H1 (cell line): ENCODE data around the gene WDR45B. TPM values are rescaled to one million over a fixed set of nuclear protein-coding genes. Genes with fewer than 3 reads are reported as not detected.

Experiments used
- CTCF ChIA-PET: fragments of 300-600 bp; sonication (Branson Sonifier 250); formaldehyde crosslinking; loops from one replicate; lab custom pipeline; 2021; ENCODE audit not compliant: partially characterized antibody; lab: Charles Lee
- POLR2A ChIA-PET: fragments of 300-600 bp; sonication (Branson Sonifier 250); formaldehyde crosslinking; loops from one replicate; lab custom pipeline; 2021; ENCODE audit warnings: inconsistent platforms; ENCODE audit not compliant: partially characterized antibody; lab: Charles Lee
- DNase-seq, 2 experiments: peaks; one replicate each; pipeline versions ENCODE4 v3.0.0 to v3.0.0-alpha.2; 2010 to 2022; ENCODE audit warnings: low spot score in 2 of 2, low read depth in 1 of 2, mixed read lengths in 1 of 2
- FAIRE-seq: peaks from 2 replicates; lab custom pipeline; 2011; peaks lifted over from hg19 to GRCh38; lab: Jason Lieb, UNC
- H2AFZ ChIP-seq: 2 replicates; pipeline ENCODE4 v1.8.1; 2012; ENCODE audit warnings: low read length, inconsistent platforms
- H2AK5ac ChIP-seq: 2 replicates; pipeline ENCODE4 v1.6.1; 2013; ENCODE audit warnings: low read depth, low read length
- H2BK120ac ChIP-seq: replicated peaks from 2 replicates; pipeline ENCODE3; 2013; ENCODE audit warnings: low read depth, low read length, inconsistent platforms
- H2BK12ac ChIP-seq: 2 replicates; pipeline ENCODE4 v1.6.1; 2013; ENCODE audit warnings: low read depth, low read length
- H2BK15ac ChIP-seq: 2 replicates; pipeline ENCODE4 v1.6.1; 2013; ENCODE audit warnings: low read length
- H2BK20ac ChIP-seq: 2 replicates; pipeline ENCODE4 v1.6.1; 2013; ENCODE audit warnings: low read length
- H2BK5ac ChIP-seq: 2 replicates; pipeline ENCODE4 v1.6.1; 2013; ENCODE audit warnings: low read depth, low read length
- H3K14ac ChIP-seq: 2 replicates; pipeline ENCODE4 v1.6.1; 2013; ENCODE audit warnings: inconsistent platforms; ENCODE audit not compliant: insufficient read length
- H3K18ac ChIP-seq: 2 replicates; pipeline ENCODE4 v1.6.1; 2013; ENCODE audit warnings: low read length; ENCODE audit errors: extremely low read depth
- H3K23ac ChIP-seq: 2 replicates; pipeline ENCODE4 v1.6.1; 2013; ENCODE audit warnings: inconsistent platforms; ENCODE audit not compliant: insufficient read length
- H3K23me2 ChIP-seq: 2 replicates; pipeline ENCODE4 v1.6.1; 2013; ENCODE audit warnings: low read depth, low read length
- H3K27ac ChIP-seq: 2 replicates; pipeline ENCODE4 v1.6.1; 2011; ENCODE audit warnings: low read depth, low read length, inconsistent platforms
- H3K27me3 ChIP-seq, 4 experiments: replicated peaks in 1 of 4; 1 replicate in 1 of 4; 2 replicates in 3 of 4; pipeline versions ENCODE4 v1.6.1 to v1.8.1; 2011 to 2013; ENCODE audit warnings: low read length in 3 of 4, mild to moderate bottlenecking in 3 of 4, inconsistent platforms in 2 of 4, mixed read lengths in 2 of 4, moderate library complexity in 1 of 4; ENCODE audit not compliant: control insufficient read depth in 3 of 4, insufficient read depth in 3 of 4; ENCODE audit errors: extremely low read depth in 1 of 4
- H3K36me3 ChIP-seq, 4 experiments: 2 replicates each; pipeline versions ENCODE4 v1.6.1 to v1.8.1; 2011 to 2013; ENCODE audit warnings: mild to moderate bottlenecking in 4 of 4, low read length in 3 of 4, moderate library complexity in 2 of 4, control low read depth in 1 of 4, inconsistent platforms in 1 of 4; ENCODE audit not compliant: insufficient read depth in 4 of 4, control insufficient read depth in 2 of 4
- H3K4ac ChIP-seq: replicated peaks from 2 replicates; pipeline ENCODE3; 2013; ENCODE audit warnings: low read length, low read depth, mixed read lengths, inconsistent platforms; ENCODE audit not compliant: insufficient read length
- H3K4me1 ChIP-seq, 4 experiments: replicated peaks in 1 of 4; 1 replicate in 1 of 4; 2 replicates in 3 of 4; pipeline versions ENCODE4 v1.6.1 to v1.8.1; 2011 to 2013; ENCODE audit warnings: low read length in 3 of 4, inconsistent platforms in 2 of 4, mixed read lengths in 1 of 4; ENCODE audit not compliant: insufficient read depth in 4 of 4, control insufficient read depth in 3 of 4
- H3K4me2 ChIP-seq, 2 experiments: 2 replicates each; pipeline versions ENCODE4 v1.6.1 to v1.8.1; 2011 to 2013; ENCODE audit warnings: low read depth in 2 of 2, low read length in 2 of 2, control low read depth in 1 of 2, inconsistent platforms in 1 of 2, mild to moderate bottlenecking in 1 of 2; ENCODE audit not compliant: insufficient read depth in 1 of 2
- H3K4me3 ChIP-seq, 4 experiments: fragments of 200-600, 300-600 bp in 1 of 4; sonication (generic), shearing (Covaris generic), sonication (Bioruptor Twin) in 1 of 4; 2 replicates each; pipeline versions ENCODE4 v1.5.1 to v1.8.1; 2011 to 2016; ENCODE audit warnings: low read length in 4 of 4, low read depth in 3 of 4, control low read depth in 2 of 4, inconsistent platforms in 2 of 4, mild to moderate bottlenecking in 2 of 4, mixed read lengths in 1 of 4, moderate library complexity in 1 of 4; ENCODE audit not compliant: insufficient read depth in 2 of 4; ENCODE audit errors: extremely low read depth in 1 of 4
- H3K56ac ChIP-seq: replicated peaks from 2 replicates; pipeline ENCODE3; 2013; ENCODE audit warnings: low read depth, mild to moderate bottlenecking, mixed read lengths, low read length, inconsistent platforms; ENCODE audit not compliant: insufficient read length
- H3K79me1 ChIP-seq: 2 replicates; pipeline ENCODE4 v1.6.1; 2013; ENCODE audit warnings: low read depth, low read length, control low read depth
- H3K79me2 ChIP-seq, 2 experiments: 2 replicates each; pipeline versions ENCODE4 v1.6.1 to v1.8.1; 2012 to 2013; ENCODE audit warnings: low read length in 2 of 2, mild to moderate bottlenecking in 2 of 2, inconsistent platforms in 1 of 2; ENCODE audit not compliant: insufficient read depth in 2 of 2, control insufficient read depth in 1 of 2
- H3K9ac ChIP-seq, 4 experiments: replicated peaks in 1 of 4; 1 replicate in 1 of 4; 2 replicates in 3 of 4; pipeline versions ENCODE4 v1.6.1 to v1.8.1; 2011 to 2013; ENCODE audit warnings: low read depth in 3 of 4, low read length in 3 of 4, control low read depth in 2 of 4, mild to moderate bottlenecking in 2 of 4, moderate library complexity in 2 of 4, inconsistent platforms in 1 of 4; ENCODE audit errors: extremely low read depth in 1 of 4
- H3K9me3 ChIP-seq, 2 experiments: 2 replicates each; pipeline versions ENCODE4 v1.6.1 to v1.8.1; 2012 to 2013; ENCODE audit warnings: mild to moderate bottlenecking in 2 of 2, moderate library complexity in 2 of 2, control low read depth in 1 of 2, inconsistent platforms in 1 of 2, low read depth in 1 of 2, low read length in 1 of 2, mixed read lengths in 1 of 2; ENCODE audit not compliant: insufficient read depth in 2 of 2
- H4K20me1 ChIP-seq, 2 experiments: replicated peaks in 1 of 2; 2 replicates each; pipeline versions ENCODE3 to v1.8.1; 2011 to 2013; ENCODE audit warnings: inconsistent platforms in 2 of 2, low read length in 2 of 2, mild to moderate bottlenecking in 1 of 2; ENCODE audit not compliant: insufficient read depth in 2 of 2, control insufficient read depth in 1 of 2
- H4K5ac ChIP-seq: 2 replicates; pipeline ENCODE4 v1.6.1; 2013; ENCODE audit warnings: low read length, low read depth, mixed read lengths, inconsistent platforms; ENCODE audit not compliant: insufficient read length
- H4K8ac ChIP-seq: 2 replicates; pipeline ENCODE4 v1.8.0; 2013; ENCODE audit warnings: mild to moderate bottlenecking, moderate library complexity, low read length, inconsistent platforms; ENCODE audit not compliant: insufficient read depth; ENCODE audit errors: extremely low read depth
- H4K91ac ChIP-seq: replicated peaks from 2 replicates; pipeline ENCODE3; 2013; ENCODE audit warnings: low read length, mixed read lengths, inconsistent platforms; ENCODE audit not compliant: insufficient read length
- RBBP5 ChIP-seq: IDR thresholded peaks from 2 replicates; pipeline ENCODE4 v1.7.1; 2012; ENCODE audit warnings: low read depth, mild to moderate bottlenecking, inconsistent platforms, low read length, moderate library complexity, borderline replicate concordance
- YY1 ChIP-seq: IDR thresholded peaks from 2 replicates; pipeline ENCODE4 v1.6.1; 2011; ENCODE audit warnings: low read depth, mild to moderate bottlenecking, low read length
- WGBS, 2 experiments: shearing (Covaris generic) in 1 of 2; methylation state at CpG; one replicate each; pipeline versions ENCODE4 v1.1.6 to v1.1.7; 2013 to 2015; ENCODE audit warnings: low lambda C conversion rate in 2 of 2, mixed read lengths in 2 of 2, inconsistent platforms in 1 of 2, low coverage in 1 of 2, missing lambda C conversion rate in 1 of 2; ENCODE audit not compliant: insufficient replicate concordance in 2 of 2, insufficient coverage in 1 of 2, insufficient read length in 1 of 2; ENCODE audit errors: extremely low coverage in 1 of 2, missing lambda C conversion rate in 1 of 2; 5-methylcytosine and 5-hydroxymethylcytosine counted together
- polyA plus RNA-seq, 7 experiments: library from polyadenylated mRNA; depleted of rRNA in 3 of 7; stranded (reverse) in 5 of 7; unstranded in 2 of 7; fragments of >200 nt in 5 of 7; fragments of 200-250 nt in 2 of 7; gene quantifications; 1 replicate in 5 of 7; 2 replicates in 1 of 7; 4 replicates in 1 of 7; pipeline versions ENCODE4 v1.2.1 to v1.2.3, GENCODE V29; 2011 to 2013; ENCODE audit warnings: missing spikeins in 2 of 7, mixed read lengths in 2 of 7
- total RNA-seq: library from RNA; stranded (reverse); fragmentation: NEBNext Ultra II Directional; extraction: Animal tissue kit (Norgen Biotek cat#: 25700); gene quantifications from 2 replicates; pipeline ENCODE4 v1.2.1, GENCODE V29; 2021

Gene WDR45B
- total and polyA plus RNA-seq, 2 of the 8 experiments (the other 6 are each of a cell fraction or from before 2014, with no cell fraction given) = 82.0 to 100 TPM

DNA sequence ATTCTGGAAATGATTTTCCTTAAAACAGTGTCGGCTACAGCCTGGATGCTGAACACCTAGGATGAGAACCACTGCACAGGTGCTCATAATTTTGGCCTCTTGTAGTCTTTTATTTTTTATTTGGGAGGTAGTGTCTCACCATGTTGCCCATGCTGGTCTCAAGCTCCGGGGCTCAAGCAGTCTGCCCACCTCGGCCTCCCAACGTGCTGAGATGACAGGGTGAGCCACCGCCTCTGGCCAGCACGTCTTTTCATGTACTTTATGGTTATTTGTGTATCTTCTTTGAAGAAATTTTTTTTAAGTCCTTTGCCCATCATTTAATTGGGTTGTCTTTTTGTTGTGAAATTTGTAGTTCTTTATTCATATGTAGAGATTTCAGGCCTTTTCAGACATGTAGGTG, 58.0 kb downstream of the WDR45B start:
- H3K23me2 ChIP-seq = 0 out of 2 replicates have a peak, but pooled peaks cover 3% of the 10 kb centered on the region
- no peak overlapping the region for H3K18ac ChIP-seq
- ChIA-PET CTCF (no interaction called here), POLR2A (interaction anchor here (2.1 kb wide), 1 partner anchor 10 kb away, joined by 6 read pairs; no protein-coding TSS in a partner anchor)
- no peak overlapping the region for H2AFZ ChIP-seq
- H3K36me3 ChIP-seq = peaks cover 7 to 35% (median 23%) of the 10 kb centered on the region in 4 experiments
- no peak overlapping the region for H4K8ac ChIP-seq
- H3K27me3 ChIP-seq = no peaks in the 10 kb centered on the region
- H2BK12ac ChIP-seq = no peak overlapping the region
- no peak overlapping the region for H2BK15ac ChIP-seq
- no peak overlapping the region for H3K27ac ChIP-seq
- H3K9ac ChIP-seq = no peak overlapping the region
- H3K14ac ChIP-seq = no peak overlapping the region
- no peak overlapping the region for H2BK120ac ChIP-seq
- FAIRE-seq = no peak
- H4K91ac ChIP-seq = no peak overlapping the region
- no peak overlapping the region for H2BK20ac ChIP-seq
- H3K4ac ChIP-seq = no peak overlapping the region
- H2BK5ac ChIP-seq = no peak overlapping the region
- no peak for DNase-seq
- no peaks in the 10 kb centered on the region; a peak in 1 of 4 replicates for H3K9me3 ChIP-seq
- H3K79me1 ChIP-seq = peaks cover 5% of the 10 kb centered on the region
- H4K20me1 ChIP-seq = peaks cover 4 to 20% of the 10 kb centered on the region in 2 experiments
- H2AK5ac ChIP-seq = no peak overlapping the region
- no peak overlapping the region for H3K4me3 ChIP-seq
- H3K23ac ChIP-seq = no peak overlapping the region
- H3K4me2 ChIP-seq = no peak overlapping the region
- no peak overlapping the region for H4K5ac ChIP-seq
- WGBS, 2 experiments = 91% methylated on average over 6 of the region's 6 CpGs; no CpG with 5 or more reads in 1 of the 2 experiments
- H3K79me2 ChIP-seq = no peaks in the 10 kb centered on the region; a peak in 1 of 4 replicates
- no peak overlapping the region for H3K56ac ChIP-seq
- peaks cover 0 to 9% (median 5%) of the 10 kb centered on the region in 4 experiments; a peak in 5 of 7 replicates for H3K4me1 ChIP-seq
- TF ChIP-seq RBBP5 (no peak), YY1 (no peak)
